Endothelial cell of umbilical vein (primary cell): ENCODE measurements around the gene ODAD4. TPM values are rescaled to one million over a fixed set of nuclear protein-coding genes. Genes with fewer than 3 reads are reported as not detected.
"Not testable (repeated sequence)": the region's sequence is repeated elsewhere in the genome, so short reads cannot be mapped to it uniquely, and the experiment has no call there.

Source experiments
- BruUV-seq: library from RNA; stranded (reverse); fragments of 400-500 nt; replicated peaks from 2 replicates; lab custom pipeline; 2021; lab: Mats Ljungman, UMichigan
- CTCF ChIA-PET: fragments of 300-600, 350-600 bp; sonication (Branson Sonifier 250); formaldehyde crosslinking; loops from one replicate; lab custom pipeline; 2021; ENCODE audit warnings: antibody characterized with exemption, inconsistent platforms; lab: Charles Lee
- POLR2A ChIA-PET: fragments of 300-600, 350-600 bp; sonication (Branson Sonifier 250); formaldehyde crosslinking; loops from one replicate; lab custom pipeline; 2021; ENCODE audit warnings: antibody characterized with exemption, inconsistent platforms; lab: Charles Lee
- DNase-seq: peaks from one replicate; pipeline ENCODE4 v3.0.0-alpha.2; 2011; ENCODE audit warnings: low read depth, low spot score
- FAIRE-seq: peaks from 2 replicates; lab custom pipeline; 2011; peaks lifted over from hg19 to GRCh38; lab: Jason Lieb, UNC
- H2AFZ ChIP-seq: 2 replicates; pipeline ENCODE4 v1.6.0; 2012; ENCODE audit warnings: low read depth, low read length, control low read depth, inconsistent platforms
- H3K27ac ChIP-seq: 2 replicates; pipeline ENCODE4 v1.5.1; 2011; ENCODE audit warnings: low read depth, mild to moderate bottlenecking, control low read depth, low read length, moderate library complexity; ENCODE audit not compliant: insufficient read depth
- H3K27me3 ChIP-seq, 2 experiments: 2 replicates each; pipeline versions ENCODE4 v1.6.0 to v1.6.1; 2011; ENCODE audit warnings: low read length in 2 of 2, mixed read lengths in 1 of 2; ENCODE audit not compliant: control insufficient read depth in 2 of 2, insufficient read depth in 2 of 2
- H3K36me3 ChIP-seq, 2 experiments: 2 replicates in 1 of 2; 3 replicates in 1 of 2; pipeline ENCODE4 v1.5.1; 2011; ENCODE audit warnings: low read length in 2 of 2, mild to moderate bottlenecking in 1 of 2, moderate library complexity in 1 of 2; ENCODE audit not compliant: control insufficient read depth in 2 of 2, insufficient read depth in 2 of 2; ENCODE audit errors: extremely low read depth in 1 of 2
- H3K4me1 ChIP-seq: 3 replicates; pipeline ENCODE4 v1.5.1; 2011; ENCODE audit warnings: mild to moderate bottlenecking, low read length; ENCODE audit not compliant: control insufficient read depth, insufficient read depth; ENCODE audit errors: extremely low read depth
- H3K4me2 ChIP-seq: 2 replicates; pipeline ENCODE4 v1.6.1; 2011; ENCODE audit warnings: low read length, control low read depth, mixed read lengths; ENCODE audit not compliant: insufficient read depth
- H3K4me3 ChIP-seq, 3 experiments: fragments of 200-600 bp in 1 of 3; sonication (generic), shearing (Covaris generic) in 1 of 3; replicated peaks in 1 of 3; 2 replicates each; pipeline ENCODE4 v1.5.1; 2011 to 2016; ENCODE audit warnings: control low read depth in 3 of 3, low read length in 3 of 3, mild to moderate bottlenecking in 2 of 3, inconsistent platforms in 1 of 3, low read depth in 1 of 3, moderate library complexity in 1 of 3; ENCODE audit not compliant: insufficient read depth in 1 of 3
- H3K79me2 ChIP-seq: 2 replicates; pipeline ENCODE4 v1.6.0; 2012; ENCODE audit warnings: low read length, inconsistent platforms; ENCODE audit not compliant: control insufficient read depth, insufficient read depth
- H3K9ac ChIP-seq: replicated peaks from 2 replicates; pipeline ENCODE3; 2011; ENCODE audit warnings: low read length, control low read depth; ENCODE audit not compliant: insufficient read depth; ENCODE audit errors: extremely low read depth
- H3K9me1 ChIP-seq: replicated peaks from 3 replicates; pipeline ENCODE4 v1.6.0; 2011; ENCODE audit warnings: mild to moderate bottlenecking, low read length; ENCODE audit not compliant: control insufficient read depth, insufficient read depth; ENCODE audit errors: extremely low read depth
- H3K9me3 ChIP-seq: replicated peaks from 2 replicates; pipeline ENCODE4 v1.5.1; 2012; ENCODE audit warnings: low read length, inconsistent platforms; ENCODE audit not compliant: control insufficient read depth, insufficient read depth
- H4K20me1 ChIP-seq: replicated peaks from 2 replicates; pipeline ENCODE3; 2011; ENCODE audit warnings: mild to moderate bottlenecking, low read length; ENCODE audit not compliant: control insufficient read depth, insufficient read depth; ENCODE audit errors: extremely low read depth
- JUN ChIP-seq: IDR thresholded peaks from 2 replicates; pipeline ENCODE4 v1.6.1; 2011; ENCODE audit warnings: borderline replicate concordance, low read depth; ENCODE audit not compliant: insufficient read length, insufficient read depth
- POLR2AphosphoS5 ChIP-seq: IDR thresholded peaks from 2 replicates; pipeline ENCODE4 v1.6.1; 2012; ENCODE audit warnings: low read depth, mild to moderate bottlenecking, control low read depth, low read length, moderate library complexity; ENCODE audit not compliant: insufficient read depth
- dilution Hi-C: fragments of 300-500 bp; cut with MboI; formaldehyde crosslinking; loops from one replicate; pipeline ENCODE4 v1.15.0; 2019; ENCODE audit warnings: low sequenced_read_pairs; ENCODE audit not compliant: extremely low pct_ligation_motif_present
- intact Hi-C: fragments of 100-400 bp; cut with micrococcal nuclease; formaldehyde crosslinking; loops from one replicate; pipeline ENCODE4 v1.10.0; 2022
- polyA plus RNA-seq, 4 experiments: library from polyadenylated mRNA; depleted of rRNA in 3 of 4; stranded (reverse) in 3 of 4; unstranded in 1 of 4; fragments of >200 nt; gene quantifications; 2 replicates each; pipeline versions ENCODE4 v1.2.1 to v1.2.3, GENCODE V29; 2011 to 2012; ENCODE audit warnings: missing spikeins in 1 of 4
- total RNA-seq: library from RNA; stranded (reverse); gene quantifications from 2 replicates; pipeline ENCODE4 v1.2.3, GENCODE V29; 2021
- TF ChIP-seq, protein P1 (sequence below): IDR thresholded peaks from 2 replicates; pipeline ENCODE4 v1.6.1; 2011; ENCODE audit not compliant: insufficient read depth, insufficient read length

ODAD4 gene
- total and polyA plus RNA-seq, 2 donors (not counting 3 experiments of a cell fraction or from before 2014, with no cell fraction given), result 0.19 to 1.0 TPM

DNA sequence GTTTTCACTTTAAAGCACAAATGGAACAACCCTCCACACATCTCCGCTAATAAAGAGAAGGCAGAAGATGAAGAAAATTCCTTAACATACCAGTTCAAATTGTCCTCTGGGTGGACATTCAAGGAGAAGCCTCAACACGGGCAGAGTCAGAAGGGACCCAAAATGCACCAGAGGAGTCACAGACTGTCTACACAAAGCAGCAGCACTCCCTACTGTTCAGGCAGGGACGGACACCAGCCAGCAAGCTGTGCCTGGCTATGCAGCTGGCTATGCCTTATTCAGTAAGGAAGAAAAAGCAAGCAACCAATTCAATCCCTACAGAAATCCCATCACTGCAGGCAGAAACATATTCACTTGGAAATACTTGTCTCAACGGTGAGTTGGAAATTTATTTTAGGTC, 78.8 kb downstream of the ODAD4 start:
- H2AFZ ChIP-seq, result no peak overlapping the region
- FAIRE-seq, result no peak
- no peak overlapping the region for H3K4me2 ChIP-seq
- H3K36me3 ChIP-seq, result peaks cover 0 to 1% of the 10 kb centered on the region in 2 experiments
- ChIA-PET POLR2A (no interaction called here), CTCF (interaction anchor here (2.1 kb wide), 1 partner anchor 11 kb away, joined by 7 read pairs; the partner anchor contains the start of gene NKIRAS2)
- dilution Hi-C loops, result no loop called here
- H3K27ac ChIP-seq, result no peak overlapping the region
- no TSS peak for BruUV-seq
- H3K9me1 ChIP-seq, result no peaks in the 10 kb centered on the region
- H3K9ac ChIP-seq, result no peak overlapping the region
- intact Hi-C loops, result no loop called here
- no peak overlapping the region for H3K4me3 ChIP-seq
- no peaks in the 10 kb centered on the region for H3K9me3 ChIP-seq
- TF ChIP-seq POLR2AphosphoS5 (no peak), JUN (no peak)
- TF ChIP-seq, protein P1, sequence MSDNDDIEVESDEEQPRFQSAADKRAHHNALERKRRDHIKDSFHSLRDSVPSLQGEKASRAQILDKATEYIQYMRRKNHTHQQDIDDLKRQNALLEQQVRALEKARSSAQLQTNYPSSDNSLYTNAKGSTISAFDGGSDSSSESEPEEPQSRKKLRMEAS, result no peak
- DNase-seq, result no peak
- H3K79me2 ChIP-seq, result peaks cover 92% of the 10 kb centered on the region
- peaks cover 14% of the 10 kb centered on the region for H3K4me1 ChIP-seq
- H4K20me1 ChIP-seq, result peaks cover 1% of the 10 kb centered on the region
- H3K27me3 ChIP-seq, result no peaks in the 10 kb centered on the region

DNA sequence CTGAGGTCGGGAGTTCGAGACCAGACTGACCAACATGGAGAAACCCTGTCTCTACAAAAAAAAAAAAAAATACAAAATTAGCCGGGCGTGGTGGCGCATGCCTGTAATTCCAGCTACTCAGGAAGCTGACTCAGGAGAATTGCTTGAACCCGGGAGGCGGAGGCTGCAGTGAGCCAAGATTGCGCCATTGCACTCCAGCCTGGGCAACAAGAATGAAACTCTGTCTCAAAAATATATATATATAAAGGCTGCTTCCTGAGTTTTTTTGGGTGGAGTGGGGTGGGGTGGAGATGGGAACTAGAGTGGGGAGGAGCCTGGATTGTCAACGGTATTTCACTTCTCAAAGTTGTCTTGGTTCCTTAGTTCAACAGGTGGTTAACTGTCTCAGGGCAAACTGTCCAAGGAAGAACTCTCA, 79.9 kb downstream of the ODAD4 start:
- peak; percentile 23 for DNase-seq

More for the DNA sequence above, 79.9 kb downstream of the ODAD4 start:
- H3K4me3 ChIP-seq, H3K9ac ChIP-seq, H3K27me3 ChIP-seq, intact Hi-C loops, H3K36me3 ChIP-seq, dilution Hi-C loops, H4K20me1 ChIP-seq, POLR2A ChIA-PET, H3K9me3 ChIP-seq, H2AFZ ChIP-seq, BruUV-seq, H3K9me1 ChIP-seq: not testable (repeated sequence)
- CTCF ChIA-PET, result interaction anchor here (2.1 kb wide), 1 partner anchor 10 kb away, joined by 7 read pairs; the partner anchor contains the start of gene NKIRAS2
- Histone ChIP-seq H3K79me2 (peaks cover 92% of the 10 kb centered on the region), H3K4me2 (peak overlapping the region; percentile 54), H3K27ac (peak overlapping the region; percentile 16), H3K4me1 (peaks cover 14% of the 10 kb centered on the region)
- FAIRE-seq, result peak; percentile 68
